C4-2B (cell line): ENCODE results near the gene LRMDA.

Source experiments
- H3K27ac ChIP-seq: fragments of 450-650 bp; 2 replicates; pipeline ENCODE4 v1.5.1; 2017
- CTCF ChIP-seq: fragments of 450-650 bp; conservative IDR thresholded peaks from 2 replicates; pipeline ENCODE4 v1.5.1; 2017; ENCODE audit warnings: mild to moderate bottlenecking
- ZFX ChIP-seq: fragments of 450-650 bp; IDR thresholded peaks from 2 replicates; pipeline ENCODE4 v1.6.1; 2017

LRMDA gene

GRCh38 chr10:75435291-75435690 is 3.9 kb downstream of the LRMDA start:
- H3K27ac ChIP-seq, result no peak overlapping the region
- TF ChIP-seq CTCF, result no peak
- no peak for TF ChIP-seq ZFX

GRCh38 chr10:75436896-75437295 is 5.5 kb downstream of the LRMDA start:
- no peak overlapping the region for H3K27ac ChIP-seq
- TF ChIP-seq ZFX (no peak), CTCF (no peak)

GRCh38 chr10:75437693-75438092 is 6.3 kb downstream of the LRMDA start:
- no peak overlapping the region for H3K27ac ChIP-seq
- TF ChIP-seq ZFX, result no peak
- no peak for TF ChIP-seq CTCF

GRCh38 chr10:75438275-75438674 is 6.9 kb downstream of the LRMDA start:
- H3K27ac ChIP-seq, result no peak overlapping the region
- TF ChIP-seq ZFX, result no peak
- no peak for TF ChIP-seq CTCF

GRCh38 chr10:75439811-75440210 is 8.4 kb downstream of the LRMDA start:
- TF ChIP-seq ZFX, result no peak
- no peak for TF ChIP-seq CTCF

GRCh38 chr10:75440271-75440793 is 8.9 kb downstream of the LRMDA start:
- TF ChIP-seq CTCF (no peak), ZFX (no peak)
- no peak overlapping the region for H3K27ac ChIP-seq

More at GRCh38 chr10:75439811-75440210, 8.4 kb downstream of the LRMDA start:
- no peak overlapping the region for H3K27ac ChIP-seq

GRCh38 chr10:75441196-75441595 is 9.8 kb downstream of the LRMDA start:
- no peak overlapping the region for H3K27ac ChIP-seq
- TF ChIP-seq CTCF (no peak), ZFX (no peak)
